ENCODE measurements around the gene SLC25A52. TPM values are rescaled to one million over a fixed set of nuclear protein-coding genes. Genes with fewer than 3 reads are reported as not detected.

SLC25A52 gene
- total and polyA plus RNA-seq, 9 of the 15 experiments (the other 6 are each of a cell fraction or from before 2014, with no cell fraction given): not detected

GRCh38 chr18:31738460-31739407, 21.9 kb downstream of the SLC25A52 start (continued):
- TF ChIP-seq ZMIZ1 (IDR thresholded peaks at IDR 0.05; ENCODE audit: low read depth in 2 of 2, low read length in 2 of 2) (no peak), EP300 (IDR thresholded peaks at IDR 0.05; ENCODE audit: low read length) (peak; percentile 91), L3MBTL2 (IDR thresholded peaks at IDR 0.05) (peak; percentile 73), BDP1 (IDR thresholded peaks at IDR 0.05; ENCODE audit: insufficient read depth, insufficient read length) (no peak), MEF2D (tag; conservative IDR thresholded peaks at IDR 0.05; ENCODE audit: low read depth) (peak; percentile 43; the same call in 1 of the 2 replicates), MAFG (tag; conservative IDR thresholded peaks at IDR 0.05) (peak; percentile 81), ZBTB33 (CRISPR knock-in tag; IDR thresholded peaks at IDR 0.05) (peak; percentile 82), ATF1 (CRISPR knock-in tag; IDR thresholded peaks at IDR 0.05) (no peak), ATF1 (tag; IDR thresholded peaks at IDR 0.05) (peak; percentile 32; the same call in 1 of the 2 replicates), EP400 (IDR thresholded peaks at IDR 0.05) (peak; percentile 80), SMAD4 (CRISPR knock-in tag; conservative IDR thresholded peaks at IDR 0.05) (peak; percentile 71), E2F6 (IDR thresholded peaks at IDR 0.05; ENCODE audit: borderline replicate concordance in 1 of 2, extremely low read depth in 1 of 2, insufficient read depth in 1 of 2, insufficient read length in 1 of 2, low read depth in 1 of 2, low read length in 1 of 2, poor library complexity in 1 of 2, severe bottlenecking in 1 of 2) (peak in 1 of 2 experiments; percentile 52), FOXK2 (conservative IDR thresholded peaks at IDR 0.05 in 1 of 2, IDR thresholded peaks at IDR 0.05 in 1 of 2; ENCODE audit: low read depth in 2 of 2) (peak; percentile 36 to 40; a peak in 1 of 4 replicates), ZKSCAN8 (CRISPR knock-in tag; IDR thresholded peaks at IDR 0.05) (peak; percentile 52), CEBPB (tag; IDR thresholded peaks at IDR 0.05) (peak; percentile 48), SMAD3 (CRISPR knock-in tag; conservative IDR thresholded peaks at IDR 0.05) (no peak), ARID1B (IDR thresholded peaks at IDR 0.05) (peak; percentile 94), FOXM1 (IDR thresholded peaks at IDR 0.05; ENCODE audit: low read depth) (peak; percentile 80), FOXM1 (CRISPR knock-in tag; IDR thresholded peaks at IDR 0.05; ENCODE audit: low read depth) (no peak), MAFK (IDR thresholded peaks at IDR 0.05; ENCODE audit: low read length) (peak; percentile 37; the same call in 1 of the 2 replicates), SMARCE1 (IDR thresholded peaks at IDR 0.05) (peak; percentile 88; the same call in 1 of the 2 replicates), CBFA2T3 (IDR thresholded peaks at IDR 0.05) (peak; percentile 80), POLR2B (IDR thresholded peaks at IDR 0.05; ENCODE audit: low read depth, partially characterized antibody) (no peak)

Data from K562 (cell line).